HG03460 (cell line): ENCODE results near the gene LSM2.

Experiments
- ATAC-seq: cut with Tn5 transposase; IDR thresholded peaks from one replicate; pipeline ENCODE4 v1.9.1; 2021; ENCODE audit not compliant: unreplicated experiment

The LSM2 gene

DNA sequence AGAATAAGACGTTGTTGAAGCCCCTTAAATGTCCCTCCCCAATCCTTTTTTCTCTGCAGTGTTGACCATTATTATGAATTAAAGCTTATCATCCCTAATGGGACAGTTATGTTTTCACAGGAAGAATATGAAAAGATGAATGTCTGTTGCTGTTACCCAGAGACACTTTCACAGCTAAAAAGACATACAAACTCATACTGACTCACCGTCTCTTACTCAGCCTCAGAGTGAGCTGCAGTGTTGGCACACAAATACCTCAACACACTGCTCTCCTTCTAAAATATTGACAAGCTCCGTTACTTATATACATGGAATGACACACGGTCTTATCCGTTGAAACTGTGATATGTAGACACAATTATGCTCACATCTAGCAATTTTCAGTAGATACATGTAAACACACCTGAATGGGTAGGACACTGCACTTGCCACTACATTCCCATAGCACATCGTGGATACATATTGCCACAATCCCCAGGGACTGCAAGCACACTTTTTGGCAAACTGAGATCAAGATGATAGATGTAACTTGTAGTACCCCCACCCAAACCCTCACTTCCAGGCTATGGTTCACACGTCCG lies 53.9 kb downstream of the LSM2 start:
- no peak for ATAC-seq

- ATAC-seq: no peak
These were observed 56.2 kb downstream of the LSM2 start for GRCh38 chr6:31750411-31751022.

DNA sequence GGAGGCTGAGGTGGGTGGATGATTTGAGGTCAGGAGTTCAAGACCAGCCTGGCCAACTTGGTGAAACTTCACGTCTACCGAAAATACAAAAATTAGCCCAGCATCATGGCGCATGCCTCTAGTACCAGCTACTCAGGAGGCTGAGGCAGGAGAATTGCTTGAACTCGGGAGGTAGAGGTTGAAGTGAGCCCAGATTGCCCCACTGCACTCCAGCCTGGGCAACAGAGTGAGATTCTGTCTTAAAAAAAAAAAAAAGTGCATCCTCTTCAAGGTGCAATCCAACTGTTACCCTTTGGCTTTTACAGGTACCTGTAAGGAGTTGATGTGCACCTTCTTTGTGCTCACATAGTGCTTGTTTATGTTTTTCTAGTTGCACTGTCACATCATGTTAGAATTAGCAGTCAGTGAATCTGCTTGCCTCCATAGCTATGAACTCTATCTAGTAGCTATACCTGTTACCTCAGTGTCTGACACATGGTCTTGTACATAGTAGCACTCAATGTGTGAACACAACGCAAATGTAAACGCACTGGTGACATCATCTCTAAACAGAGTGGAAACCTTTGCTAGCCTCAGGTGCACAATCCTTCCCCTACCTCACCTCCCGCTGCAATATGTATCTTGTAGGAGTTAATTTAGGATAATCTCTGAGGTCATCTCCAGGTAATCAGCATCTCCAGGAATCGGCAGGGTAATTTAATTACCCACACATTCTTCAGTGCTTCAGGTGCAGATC lies 57.3 kb downstream of the LSM2 start:
- ATAC-seq: no peak
